Right cardiac atrium (tissue), 5 donors: Measurements from ENCODE around the gene HAUS7. TPM values are rescaled to one million over a fixed set of nuclear protein-coding genes. Genes with fewer than 3 reads are reported as not detected.

Source experiments
- ATAC-seq, 2 donors: fragments of 200-7000 bp; cut with Tn5 transposase; one replicate each; pipeline versions ENCODE4 v1.8.0 to v1.9.1; 2020; ENCODE audit warnings: moderate library complexity in 2 of 2, mild to moderate bottlenecking in 1 of 2
- DNase-seq, 3 donors: peaks; one replicate each; pipeline ENCODE4 v3.0.0-alpha.2; 2020
- H3K27ac ChIP-seq: one replicate; pipeline ENCODE4 v1.5.1; 2013; ENCODE audit warnings: mild to moderate bottlenecking, low read length, control low read depth, moderate library complexity
- H3K27me3 ChIP-seq: one replicate; pipeline ENCODE4 v1.6.1; 2013; ENCODE audit not compliant: control insufficient read depth, insufficient read depth
- H3K4me1 ChIP-seq: one replicate; pipeline ENCODE4 v1.6.1; 2013; ENCODE audit warnings: low read length; ENCODE audit not compliant: control insufficient read depth, insufficient read depth
- H3K4me3 ChIP-seq: one replicate; pipeline ENCODE4 v1.5.1; 2013; ENCODE audit warnings: low read length, control low read depth
- H3K9me3 ChIP-seq: one replicate; pipeline ENCODE4 v1.6.1; 2013; ENCODE audit warnings: low read length; ENCODE audit not compliant: control insufficient read depth
- WGBS: extraction: QIAGEN DNeasy Blood & Tissue Kit; methylation state at CpG from one replicate; pipeline ENCODE4 v1.1.7; 2013; 5-methylcytosine and 5-hydroxymethylcytosine counted together
- intact Hi-C, 4 donors: fragments of 100-400 bp; cut with DNase I; formaldehyde crosslinking; loops; one replicate each; pipeline versions ENCODE4 v1.11.0 to v1.14.0; 2022 to 2023
- polyA plus RNA-seq: library from polyadenylated mRNA; stranded (reverse); fragments of 200-250 nt; gene quantifications from one replicate; pipeline ENCODE4 v1.2.3, GENCODE V29; 2013
- total RNA-seq, 4 donors: library from RNA; stranded (reverse); fragmentation: NEBNext Ultra II Directional; extraction: Animal tissue kit (Norgen Biotek cat#: 25700); gene quantifications; one replicate each; pipeline ENCODE4 v1.2.1, GENCODE V29; 2021
- donor health status: healthy with polysubstance abuse.
- donor health status: DM: no; HTN: yes; CAD: no.
- donor health status: DM: no; HTN: no; CAD: no.
- donor health status: DM: no; HTN: yes; CAD: no; lungs with severe emphysema.
- donor health status: DM: yes; HTN: yes; CAD: no.

HAUS7 gene
- total and polyA plus RNA-seq, 5 donors = 14.5 to 18.3 (median 17.3) TPM

DNA sequence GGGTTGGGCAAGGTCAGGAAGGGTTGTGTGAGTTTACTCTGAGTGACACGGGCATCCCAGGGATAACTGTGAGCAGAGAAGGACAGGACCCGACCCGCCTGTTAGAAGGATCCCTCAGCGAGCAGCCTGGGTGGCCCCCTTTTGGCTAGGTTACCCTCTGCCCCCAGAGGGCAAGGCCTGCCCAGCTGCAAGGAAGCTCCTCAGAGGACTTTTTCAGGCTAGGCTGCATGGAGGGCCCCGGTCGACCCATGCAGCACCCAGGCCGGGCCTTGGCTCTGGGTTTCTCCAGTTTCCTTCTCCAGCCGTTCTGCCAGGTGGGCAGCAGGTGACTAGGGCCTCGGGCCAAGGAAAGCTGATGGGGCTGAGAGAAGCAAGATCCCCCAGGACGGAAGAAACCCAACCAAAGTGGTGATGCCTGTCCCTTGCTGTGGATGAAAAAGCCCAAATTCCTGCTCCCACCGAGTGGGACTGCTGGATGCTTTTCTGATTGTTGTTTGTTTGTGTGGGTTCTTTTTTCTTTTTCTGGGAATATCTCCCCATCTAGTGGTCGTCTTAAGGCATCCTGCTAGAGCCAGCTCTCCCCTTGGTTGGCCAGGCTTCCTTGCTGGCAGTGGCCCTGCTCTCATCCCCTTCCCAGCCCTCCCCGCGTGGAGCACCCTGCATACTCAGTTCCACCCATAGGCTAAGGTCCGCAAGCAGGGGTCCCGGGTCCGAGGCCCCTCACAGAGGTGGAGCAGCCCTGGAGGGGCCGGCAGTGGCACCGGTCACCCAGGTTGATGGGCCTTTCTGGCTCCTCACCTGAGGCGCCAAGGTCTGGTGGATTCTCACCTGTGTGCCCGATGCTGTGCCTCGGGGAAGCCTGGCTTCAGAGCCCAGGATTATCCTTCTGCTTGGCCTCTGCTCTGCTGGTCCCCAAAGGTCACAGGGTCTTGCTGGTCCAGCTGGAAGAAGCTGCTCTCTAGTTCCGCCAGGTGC, 57.3 kb downstream of the HAUS7 start:
- no peak for ATAC-seq
- intact Hi-C loops = no loop called here
- no peak overlapping the region for H3K4me3 ChIP-seq

DNA sequence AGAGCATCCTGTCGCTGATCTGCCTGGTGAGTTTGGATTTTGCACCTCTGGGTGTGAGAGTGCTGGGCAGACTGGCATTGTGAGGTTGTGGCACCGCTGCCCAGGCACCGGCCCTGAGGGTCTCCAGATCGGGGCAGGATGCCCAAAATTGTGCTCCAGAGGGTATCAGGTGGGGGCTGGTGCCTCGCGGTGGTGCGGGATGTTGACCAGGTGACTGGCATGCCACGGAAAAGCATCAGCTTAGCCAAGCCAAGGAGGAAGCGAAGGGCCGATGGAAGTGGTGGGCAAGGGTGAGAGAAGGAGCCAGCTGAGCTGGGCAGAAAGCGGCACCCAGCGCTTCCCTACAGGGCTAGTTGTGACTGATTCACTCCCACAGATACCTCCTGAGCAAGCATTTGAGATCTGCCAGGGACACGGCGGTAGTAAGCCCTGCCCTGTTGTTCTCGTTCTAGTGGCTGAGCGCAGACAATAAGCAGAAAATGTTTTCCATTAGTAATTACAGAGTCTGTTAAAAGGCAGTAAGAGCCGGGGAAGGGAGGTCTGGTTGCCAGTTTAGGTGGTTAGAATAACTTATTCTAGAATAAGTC, 58.3 kb downstream of the HAUS7 start:
- Histone ChIP-seq H3K27me3 (no peaks in the 10 kb centered on the region), H3K4me3 (peak overlapping the region; percentile 51), H3K4me1 (no peaks in the 10 kb centered on the region), H3K9me3 (no peaks in the 10 kb centered on the region), H3K27ac (no peak overlapping the region)
- WGBS = 41% methylated on average over 17 of the region's 17 CpGs
- ATAC-seq (no peak), DNase-seq (peak in 1 of 3 donors; percentile 50)
- intact Hi-C loops = no loop called here

More for the DNA sequence above, 57.3 kb downstream of the HAUS7 start:
- peak in 1 of 3 donors; percentile 62 for DNase-seq
- no peaks in the 10 kb centered on the region for H3K9me3 ChIP-seq
- H3K4me1 ChIP-seq = no peaks in the 10 kb centered on the region
- no peak overlapping the region for H3K27ac ChIP-seq
- no peaks in the 10 kb centered on the region for H3K27me3 ChIP-seq
- WGBS = 74% methylated on average over 23 of the region's 23 CpGs

DNA sequence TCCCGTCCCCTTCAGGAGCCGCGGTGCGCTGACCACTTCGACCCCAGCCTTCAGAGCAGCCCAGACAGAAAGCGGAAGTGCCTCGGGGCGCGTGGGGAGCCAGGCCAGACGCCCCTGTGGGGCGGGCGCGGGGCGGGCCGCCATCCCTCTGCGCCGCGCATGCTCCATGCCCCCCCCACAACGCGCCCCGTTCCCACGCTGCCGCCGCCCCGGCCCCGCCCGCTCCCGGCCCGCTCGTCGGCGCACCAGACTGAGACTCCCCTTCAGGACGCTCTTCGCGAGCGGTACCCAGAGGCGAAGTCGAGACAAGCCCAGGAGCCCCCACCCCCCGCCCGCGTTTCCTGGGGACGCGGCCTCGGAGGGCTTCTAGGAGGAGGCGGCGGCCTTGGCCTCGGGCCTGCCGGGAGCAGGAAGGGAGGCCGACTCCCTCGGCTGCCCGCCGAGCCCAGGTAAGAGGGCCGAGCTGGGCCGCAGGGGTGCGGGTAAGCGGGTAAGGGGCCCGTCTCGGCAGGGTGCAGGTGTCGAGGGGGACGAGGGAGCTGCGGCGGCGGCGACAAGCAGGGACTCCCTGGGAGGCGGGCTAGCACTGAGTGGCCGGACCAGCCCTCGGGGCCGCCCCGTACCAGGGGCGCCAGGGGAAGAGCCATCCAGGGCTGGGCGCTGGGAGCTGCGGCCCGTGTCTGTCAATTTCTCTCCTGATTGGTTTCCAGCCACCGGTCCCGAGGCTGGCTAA, 59.0 kb downstream of the HAUS7 start, which contains the start of gene ZFP92:
Gene ZFP92, plus strand, starts transcription at position 218 of the 733 bp plus-strand sequence. CDS start 6,851 bp downstream, outside the sequence.
- Histone ChIP-seq H3K9me3 (no peaks in the 10 kb centered on the region), H3K27me3 (no peaks in the 10 kb centered on the region), H3K27ac (no peak within 1 kb of the TSS), H3K4me3 (peak within 1 kb of the TSS; percentile 51), H3K4me1 (no peaks in the 10 kb centered on the region)
- WGBS = 3% methylated on average over 75 of the region's 75 CpGs
- intact Hi-C loops = no loop called here
- ATAC-seq (peak; percentile 84 to 86), DNase-seq (peak; percentile 46 to 82 (median 79))

- intact Hi-C loops = no loop called here
- H3K4me1 ChIP-seq = no peaks in the 10 kb centered on the region
- no peak for DNase-seq
- no peaks in the 10 kb centered on the region for H3K9me3 ChIP-seq
- no peak for ATAC-seq
- WGBS = 41% methylated on average over 12 of the region's 12 CpGs
- H3K27ac ChIP-seq = no peak overlapping the region
- no peaks in the 10 kb centered on the region for H3K27me3 ChIP-seq
- peak overlapping the region; percentile 51 for H3K4me3 ChIP-seq
Observed at GRCh38 chrX:153410888-153411254, 59.5 kb downstream of the HAUS7 start.

- 89% methylated on average over 15 of the region's 15 CpGs for WGBS
Observed at GRCh38 chrX:153410373-153410772, 60.0 kb downstream of the HAUS7 start.

GRCh38 chrX:153409414-153410101, 60.8 kb downstream of the HAUS7 start:
- Histone ChIP-seq H3K9me3 (no peaks in the 10 kb centered on the region), H3K4me1 (no peaks in the 10 kb centered on the region), H3K27me3 (no peaks in the 10 kb centered on the region), H3K27ac (no peak overlapping the region), H3K4me3 (no peak overlapping the region)
- ATAC-seq (no peak), DNase-seq (peak in 1 of 3 donors; percentile 43)
- intact Hi-C loops = no loop called here
- 85% methylated on average over 30 of the region's 30 CpGs for WGBS

More at GRCh38 chrX:153410373-153410772, 60.0 kb downstream of the HAUS7 start:
- intact Hi-C loops = no loop called here
- Histone ChIP-seq H3K27ac (no peak overlapping the region), H3K27me3 (no peaks in the 10 kb centered on the region), H3K4me1 (no peaks in the 10 kb centered on the region), H3K4me3 (no peak overlapping the region), H3K9me3 (no peaks in the 10 kb centered on the region)
- ATAC-seq (no peak), DNase-seq (peak in 1 of 3 donors; percentile 40)

GRCh38 chrX:153408871-153409351, 61.5 kb downstream of the HAUS7 start:
- Histone ChIP-seq H3K9me3 (no peaks in the 10 kb centered on the region), H3K27me3 (no peaks in the 10 kb centered on the region), H3K4me1 (no peaks in the 10 kb centered on the region), H3K27ac (no peak overlapping the region), H3K4me3 (no peak overlapping the region)
- intact Hi-C loops = no loop called here
- ATAC-seq (no peak), DNase-seq (peak in 1 of 3 donors; percentile 48)
- WGBS = 94% methylated on average over 12 of the region's 12 CpGs

DNA sequence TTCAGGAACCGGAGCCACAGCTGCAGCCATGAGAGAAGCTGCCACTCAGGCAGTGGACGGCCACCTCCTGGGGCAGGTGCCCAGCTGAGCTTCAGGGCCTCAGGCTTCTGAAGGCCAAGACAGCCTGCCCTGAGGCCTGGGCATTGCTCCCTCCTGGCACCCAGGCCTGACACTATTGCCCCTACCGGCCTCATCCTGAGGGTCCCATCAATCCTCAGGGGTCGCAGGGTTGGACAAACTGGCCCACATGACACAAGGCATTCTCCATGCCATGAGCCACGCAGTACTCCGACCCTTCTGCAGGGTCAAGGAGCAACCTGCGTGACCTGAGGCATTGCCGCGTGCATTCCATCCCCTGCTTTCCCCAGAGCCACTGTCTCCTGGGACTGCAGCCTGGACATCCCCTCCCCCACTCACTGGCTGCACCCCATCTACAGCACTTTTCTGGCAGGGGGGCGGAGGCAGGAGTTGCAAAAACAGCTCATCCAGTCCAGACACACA, 62.1 kb downstream of the HAUS7 start:
- no peaks in the 10 kb centered on the region for H3K9me3 ChIP-seq
- ATAC-seq = no peak
- H3K4me3 ChIP-seq = no peak overlapping the region
- intact Hi-C loops = no loop called here
- 80% methylated on average over 10 of the region's 10 CpGs for WGBS
- H3K27me3 ChIP-seq = no peaks in the 10 kb centered on the region
- no peak overlapping the region for H3K27ac ChIP-seq
- no peaks in the 10 kb centered on the region for H3K4me1 ChIP-seq
- peak in 1 of 3 donors; percentile 36 for DNase-seq

DNA sequence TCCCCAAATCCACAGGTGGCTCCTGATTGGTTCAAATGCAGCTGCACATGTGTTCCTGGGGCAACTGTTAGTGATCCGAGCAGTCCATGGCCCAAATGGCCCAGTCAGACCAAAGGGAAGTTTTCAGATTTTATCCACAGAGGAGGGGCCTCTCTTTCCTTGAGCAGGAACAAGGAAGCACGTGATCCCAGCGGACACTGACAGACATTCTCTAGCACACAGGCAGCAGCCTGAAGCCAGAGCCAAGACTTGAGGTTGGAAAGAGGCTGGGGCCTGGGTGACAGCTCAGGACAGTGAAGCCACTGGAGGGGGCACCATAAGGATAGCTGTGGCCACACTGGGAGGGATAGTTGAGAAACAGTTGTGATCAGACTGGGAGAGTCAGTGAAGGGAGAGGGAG, 62.6 kb downstream of the HAUS7 start:
- WGBS = 61% methylated on average over 3 of the region's 3 CpGs
- no peak overlapping the region for H3K4me3 ChIP-seq
- no peaks in the 10 kb centered on the region for H3K9me3 ChIP-seq
- no peaks in the 10 kb centered on the region for H3K27me3 ChIP-seq
- DNase-seq (peak in 1 of 3 donors; percentile 11), ATAC-seq (no peak)
- H3K27ac ChIP-seq = no peak overlapping the region
- H3K4me1 ChIP-seq = no peaks in the 10 kb centered on the region
- intact Hi-C loops = no loop called here

DNA sequence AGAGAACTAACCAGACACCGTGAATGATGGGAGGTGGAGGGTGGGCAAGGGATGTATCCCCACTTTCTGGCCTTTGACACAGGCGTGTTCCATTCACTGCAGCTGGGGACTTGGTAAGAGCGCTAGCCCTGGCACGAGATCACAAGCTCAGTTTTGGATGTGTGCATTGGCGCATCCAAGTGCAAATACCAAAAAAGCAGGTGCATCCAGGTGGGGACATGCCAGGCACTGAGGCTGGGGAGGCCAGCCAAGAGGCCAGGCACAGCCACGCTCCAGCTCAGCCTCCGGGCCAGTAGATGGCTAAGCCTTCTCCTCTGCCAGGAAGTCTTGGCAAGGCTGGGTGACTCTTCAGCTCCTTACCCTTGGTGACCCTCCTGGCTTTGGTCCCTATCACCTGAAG, 63.5 kb downstream of the HAUS7 start:
- Histone ChIP-seq H3K4me1 (no peaks in the 10 kb centered on the region), H3K27me3 (no peaks in the 10 kb centered on the region), H3K27ac (no peak overlapping the region), H3K4me3 (no peak overlapping the region), H3K9me3 (no peaks in the 10 kb centered on the region)
- WGBS = 82% methylated on average over 7 of the region's 7 CpGs
- intact Hi-C loops = no loop called here
- peak in 1 of 3 donors; percentile 29 for DNase-seq
- no peak for ATAC-seq
